ENCODE measurements around the gene SLC25A21. TPM values are rescaled to one million over a fixed set of nuclear protein-coding genes. Genes with fewer than 3 reads are reported as not detected.
"Not testable (repeated sequence)": the region's sequence is repeated elsewhere in the genome, so short reads cannot be mapped to it uniquely, and the experiment has no call there.

Gene SLC25A21
- total and polyA plus RNA-seq, 7 experiments from 2014 or later, result not detected

DNA sequence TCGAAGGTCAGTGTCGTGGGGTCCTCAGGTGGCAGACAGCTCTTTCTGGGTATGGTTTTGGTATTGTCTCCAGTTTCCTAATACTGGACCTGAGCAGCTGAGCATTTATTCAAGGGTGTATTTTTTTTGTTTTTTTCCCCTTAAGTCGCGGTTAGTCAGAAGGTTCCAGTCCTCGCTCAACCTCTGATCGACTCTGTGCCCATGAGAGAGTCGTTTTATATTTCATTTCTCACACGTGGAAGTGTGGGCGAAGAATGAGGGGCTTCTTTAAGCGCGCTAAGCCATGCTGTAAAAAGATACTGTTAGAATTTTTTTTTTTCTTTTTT is 25.8 kb upstream of the SLC25A21 start:
- Mint-ChIP-seq H3K9me3 (peaks cover 0 to 7% (median 0%) of the 10 kb centered on the region in 11 donors), H3K4me1 (peaks cover 0 to 22% (median 18%) of the 10 kb centered on the region in 7 donors), H3K27me3 (peaks cover 20 to 41% (median 28%) of the 10 kb centered on the region in 5 donors), H3K27ac (no peak overlapping the region), H3K4me3 (peak overlapping the region; percentile 53 to 76 (median 68)), H3K36me3 (no peaks in the 10 kb centered on the region)
- Histone ChIP-seq H3K4me1 (ENCODE audit: control insufficient read depth in 2 of 2, insufficient read depth in 2 of 2, low read length in 2 of 2) (no peaks in the 10 kb centered on the region), H3K36me3 (ENCODE audit: control insufficient read depth in 2 of 3, insufficient read depth in 3 of 3, low read length in 3 of 3) (no peaks in the 10 kb centered on the region), H3K27me3 (ENCODE audit: control insufficient read depth in 2 of 2, insufficient read depth in 2 of 2, low read length in 2 of 2) (no peaks in the 10 kb centered on the region), H3K4me3 (ENCODE audit: low read length) (no peak overlapping the region), H3K27ac (ENCODE audit: low read depth, low read length) (no peak overlapping the region), H3K9me3 (ENCODE audit: control insufficient read depth in 2 of 3, low read length in 3 of 3) (no peaks in the 10 kb centered on the region)
- ATAC-seq, result no peak
- DNase-seq, result no peak
- POLR2A ChIA-PET, result no interaction called here
- CTCF ChIA-PET, result no interaction called here
- intact Hi-C loops (cut with micrococcal nuclease), result no loop called here

DNA sequence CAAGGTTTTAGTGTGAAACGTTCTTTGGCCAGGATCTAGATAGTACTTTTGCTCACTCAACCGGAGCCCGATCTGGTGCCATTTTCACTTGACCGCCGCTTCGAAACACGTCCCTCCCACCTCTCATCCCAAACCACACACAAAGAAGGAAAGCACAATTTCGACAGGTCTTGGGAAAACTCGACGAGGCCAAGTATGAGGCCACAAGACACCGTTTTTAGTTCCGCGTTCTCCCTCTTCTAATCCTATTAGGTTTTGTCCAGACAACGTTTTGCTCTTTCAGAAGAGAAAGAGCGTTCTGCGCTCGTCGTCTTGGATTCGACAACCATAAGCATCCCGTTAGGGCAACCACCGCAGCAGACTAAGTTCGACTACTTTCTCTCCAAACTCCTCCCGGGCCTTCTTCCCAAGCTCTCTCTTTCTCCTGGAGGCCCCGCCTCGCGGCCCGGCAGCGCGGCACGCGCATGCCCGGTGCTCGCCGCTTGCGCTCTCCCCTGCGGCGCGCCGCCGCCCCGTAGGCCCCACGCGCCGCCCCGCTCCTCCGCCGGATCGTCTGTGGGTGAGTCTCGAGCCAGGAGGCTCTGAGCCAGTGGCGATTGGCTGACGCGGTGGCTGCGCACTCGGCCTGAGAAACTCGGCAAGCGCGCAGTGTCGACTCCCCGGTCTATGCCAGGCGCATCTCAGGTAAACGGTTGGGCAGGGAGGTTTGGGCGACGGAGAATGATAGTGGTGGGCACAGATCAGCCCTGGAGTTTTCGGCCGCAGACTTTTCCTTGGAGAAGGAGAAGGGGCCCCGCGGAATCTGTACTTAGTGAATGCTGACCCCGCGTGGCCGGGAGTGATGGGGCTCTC is 25.2 kb upstream of the SLC25A21 start, which contains the start of gene MIPOL1:
MIPOL1 (plus strand) TSS at position 517 of the 852 bp plus-strand sequence. CDS start 49,952 bp downstream, outside the sequence.
- peak; percentile 54 for ATAC-seq
- POLR2A ChIA-PET, result no interaction called here
- CTCF ChIA-PET, result no interaction called here
- Histone ChIP-seq H3K27ac (ENCODE audit: low read depth, low read length) (no peak within 1 kb of the TSS), H3K4me3 (ENCODE audit: low read length) (no peak within 1 kb of the TSS), H3K4me1 (ENCODE audit: control insufficient read depth in 2 of 2, insufficient read depth in 2 of 2, low read length in 2 of 2) (no peaks in the 10 kb centered on the region), H3K9me3 (ENCODE audit: control insufficient read depth in 2 of 3, low read length in 3 of 3) (no peaks in the 10 kb centered on the region), H3K27me3 (ENCODE audit: control insufficient read depth in 2 of 2, insufficient read depth in 2 of 2, low read length in 2 of 2) (no peaks in the 10 kb centered on the region), H3K36me3 (ENCODE audit: control insufficient read depth in 2 of 3, insufficient read depth in 3 of 3, low read length in 3 of 3) (no peaks in the 10 kb centered on the region)
- peak in 2 of 9 donors; percentile 1 to 23 for DNase-seq
- no peak within 1 kb of the TSS for H3K27ac Mint-ChIP-seq
- peak within 1 kb of the TSS; percentile 53 to 79 (median 70) for H3K4me3 Mint-ChIP-seq
- intact Hi-C loops (cut with micrococcal nuclease), result no loop called here
- H3K36me3 Mint-ChIP-seq, result no peaks in the 10 kb centered on the region
- peaks cover 0 to 7% (median 0%) of the 10 kb centered on the region in 11 donors for H3K9me3 Mint-ChIP-seq
- H3K4me1 Mint-ChIP-seq, result peaks cover 0 to 22% (median 18%) of the 10 kb centered on the region in 7 donors
- peaks cover 20 to 41% (median 28%) of the 10 kb centered on the region in 5 donors for H3K27me3 Mint-ChIP-seq

GRCh38 chr14:37196604-37197420 is 24.4 kb upstream of the SLC25A21 start:
- peaks cover 0 to 7% (median 2%) of the 10 kb centered on the region in 11 donors for H3K9me3 Mint-ChIP-seq
- ATAC-seq, result no peak
- H3K4me3 ChIP-seq (ENCODE audit: low read length), result no peak overlapping the region
- no peaks in the 10 kb centered on the region for H3K36me3 ChIP-seq (ENCODE audit: control insufficient read depth in 2 of 3, insufficient read depth in 3 of 3, low read length in 3 of 3)
- intact Hi-C loops (cut with micrococcal nuclease), result no loop called here
- no peak overlapping the region for H3K27ac Mint-ChIP-seq
- peaks cover 20 to 33% (median 28%) of the 10 kb centered on the region in 5 donors for H3K27me3 Mint-ChIP-seq
- H3K4me1 ChIP-seq (ENCODE audit: control insufficient read depth in 2 of 2, insufficient read depth in 2 of 2, low read length in 2 of 2), result no peaks in the 10 kb centered on the region
- peak overlapping the region in 9 of 10 donors; percentile 36 to 79 (median 70) for H3K4me3 Mint-ChIP-seq
- ChIA-PET POLR2A (no interaction called here), CTCF (no interaction called here)
- H3K36me3 Mint-ChIP-seq, result no peaks in the 10 kb centered on the region
- H3K9me3 ChIP-seq (ENCODE audit: control insufficient read depth in 2 of 3, low read length in 3 of 3), result no peaks in the 10 kb centered on the region
- H3K4me1 Mint-ChIP-seq, result peaks cover 0 to 22% (median 18%) of the 10 kb centered on the region in 7 donors
- H3K27ac ChIP-seq (ENCODE audit: low read depth, low read length), result no peak overlapping the region
- no peak for DNase-seq
- H3K27me3 ChIP-seq (ENCODE audit: control insufficient read depth in 2 of 2, insufficient read depth in 2 of 2, low read length in 2 of 2), result no peaks in the 10 kb centered on the region

DNA sequence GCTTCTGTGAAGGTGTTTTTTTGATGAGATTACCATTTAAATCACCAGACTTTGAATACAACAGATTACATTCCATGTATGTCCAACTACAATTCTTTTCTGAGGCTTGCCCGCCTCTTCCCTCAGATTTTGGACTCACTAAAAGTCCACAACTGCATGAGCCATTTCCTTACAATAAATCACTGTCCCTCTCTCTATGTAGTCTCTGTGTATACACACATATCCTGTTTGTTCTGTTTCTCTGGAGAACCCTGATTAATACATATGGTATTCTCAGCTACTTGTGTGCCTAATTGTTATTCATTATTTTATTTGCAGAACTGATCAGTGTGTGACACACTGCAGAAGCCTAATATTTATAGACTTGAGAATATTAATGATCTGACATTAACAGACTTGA is 22.9 kb upstream of the SLC25A21 start:
- H3K4me1 ChIP-seq (ENCODE audit: control insufficient read depth in 2 of 2, insufficient read depth in 2 of 2, low read length in 2 of 2), result no peaks in the 10 kb centered on the region
- Mint-ChIP-seq H3K27ac (no peak overlapping the region), H3K27me3 (peaks cover 20 to 32% (median 28%) of the 10 kb centered on the region in 5 donors), H3K4me3 (no peak overlapping the region), H3K36me3 (no peaks in the 10 kb centered on the region), H3K4me1 (peaks cover 0 to 22% (median 18%) of the 10 kb centered on the region in 7 donors), H3K9me3 (peaks cover 0 to 13% (median 5%) of the 10 kb centered on the region in 11 donors)
- no peak for ATAC-seq
- no peaks in the 10 kb centered on the region for H3K36me3 ChIP-seq (ENCODE audit: control insufficient read depth in 2 of 3, insufficient read depth in 3 of 3, low read length in 3 of 3)
- H3K4me3 ChIP-seq (ENCODE audit: low read length), result no peak overlapping the region
- intact Hi-C loops (cut with micrococcal nuclease), result no loop called here
- H3K27me3 ChIP-seq (ENCODE audit: control insufficient read depth in 2 of 2, insufficient read depth in 2 of 2, low read length in 2 of 2), result no peaks in the 10 kb centered on the region
- no peak for DNase-seq
- CTCF ChIA-PET, result no interaction called here
- POLR2A ChIA-PET, result no interaction called here
- no peak overlapping the region for H3K27ac ChIP-seq (ENCODE audit: low read depth, low read length)
- no peaks in the 10 kb centered on the region for H3K9me3 ChIP-seq (ENCODE audit: control insufficient read depth in 2 of 3, low read length in 3 of 3)

- ATAC-seq, result no peak
- no peak overlapping the region for H3K4me3 ChIP-seq (ENCODE audit: low read length)
- no peak overlapping the region for H3K27ac Mint-ChIP-seq
- ChIA-PET CTCF (no interaction called here), POLR2A (no interaction called here)
- H3K4me1 ChIP-seq (ENCODE audit: control insufficient read depth in 2 of 2, insufficient read depth in 2 of 2, low read length in 2 of 2), result no peaks in the 10 kb centered on the region
- H3K36me3 ChIP-seq (ENCODE audit: control insufficient read depth in 2 of 3, insufficient read depth in 3 of 3, low read length in 3 of 3), result no peaks in the 10 kb centered on the region
- peaks cover 20 to 32% (median 28%) of the 10 kb centered on the region in 5 donors for H3K27me3 Mint-ChIP-seq
- no peaks in the 10 kb centered on the region for H3K27me3 ChIP-seq (ENCODE audit: control insufficient read depth in 2 of 2, insufficient read depth in 2 of 2, low read length in 2 of 2)
- H3K4me3 Mint-ChIP-seq, result no peak overlapping the region
- DNase-seq, result no peak
- H3K4me1 Mint-ChIP-seq, result peaks cover 0 to 22% (median 18%) of the 10 kb centered on the region in 7 donors
- no peak overlapping the region for H3K27ac ChIP-seq (ENCODE audit: low read depth, low read length)
- intact Hi-C loops (cut with micrococcal nuclease), result no loop called here
- H3K9me3 Mint-ChIP-seq, result peaks cover 0 to 18% (median 5%) of the 10 kb centered on the region in 11 donors
- H3K36me3 Mint-ChIP-seq, result no peaks in the 10 kb centered on the region
- H3K9me3 ChIP-seq (ENCODE audit: control insufficient read depth in 2 of 3, low read length in 3 of 3), result no peaks in the 10 kb centered on the region
Measured at GRCh38 chr14:37194698-37195097, 22.3 kb upstream of the SLC25A21 start.

DNA sequence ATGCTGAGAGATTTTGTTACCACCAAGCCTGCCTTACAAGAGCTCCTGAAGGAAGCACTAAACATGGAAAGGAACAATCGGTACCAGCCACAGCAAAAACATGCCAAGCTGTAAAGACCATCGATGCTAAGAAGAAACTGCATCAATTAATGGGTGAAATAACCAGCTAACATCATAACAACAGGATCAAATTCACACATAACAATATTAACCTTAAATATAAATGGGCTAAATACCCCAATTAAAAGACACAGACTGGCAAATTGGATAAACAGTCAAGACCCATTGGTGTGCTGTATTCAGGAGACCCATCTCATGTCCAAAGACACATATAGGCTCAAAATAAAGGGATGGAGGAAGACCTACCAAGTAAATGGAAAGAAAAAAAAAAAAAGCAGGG is 17.3 kb upstream of the SLC25A21 start:
- ATAC-seq; H3K27ac ChIP-seq (ENCODE audit: low read depth, low read length); H3K36me3 Mint-ChIP-seq; H3K9me3 ChIP-seq (ENCODE audit: control insufficient read depth in 2 of 3, low read length in 3 of 3); H3K36me3 ChIP-seq (ENCODE audit: control insufficient read depth in 2 of 3, insufficient read depth in 3 of 3, low read length in 3 of 3); POLR2A ChIA-PET; H3K27ac Mint-ChIP-seq; H3K27me3 ChIP-seq (ENCODE audit: control insufficient read depth in 2 of 2, insufficient read depth in 2 of 2, low read length in 2 of 2); CTCF ChIA-PET; DNase-seq; H3K4me3 ChIP-seq (ENCODE audit: low read length); H3K4me3 Mint-ChIP-seq; intact Hi-C loops (cut with micrococcal nuclease); H3K27me3 Mint-ChIP-seq; H3K4me1 Mint-ChIP-seq; H3K4me1 ChIP-seq (ENCODE audit: control insufficient read depth in 2 of 2, insufficient read depth in 2 of 2, low read length in 2 of 2): not testable (repeated sequence)
- H3K9me3 Mint-ChIP-seq, result peaks cover 0 to 18% (median 5%) of the 10 kb centered on the region in 11 donors

Measured in naive thymus-derived CD4-positive, alpha-beta T cell (primary cell).